ENCODE results near the gene GPR137B. TPM values are rescaled to one million over a fixed set of nuclear protein-coding genes. Genes with fewer than 3 reads are reported as not detected.

The GPR137B gene
- 57.9 TPM for total RNA-seq

DNA sequence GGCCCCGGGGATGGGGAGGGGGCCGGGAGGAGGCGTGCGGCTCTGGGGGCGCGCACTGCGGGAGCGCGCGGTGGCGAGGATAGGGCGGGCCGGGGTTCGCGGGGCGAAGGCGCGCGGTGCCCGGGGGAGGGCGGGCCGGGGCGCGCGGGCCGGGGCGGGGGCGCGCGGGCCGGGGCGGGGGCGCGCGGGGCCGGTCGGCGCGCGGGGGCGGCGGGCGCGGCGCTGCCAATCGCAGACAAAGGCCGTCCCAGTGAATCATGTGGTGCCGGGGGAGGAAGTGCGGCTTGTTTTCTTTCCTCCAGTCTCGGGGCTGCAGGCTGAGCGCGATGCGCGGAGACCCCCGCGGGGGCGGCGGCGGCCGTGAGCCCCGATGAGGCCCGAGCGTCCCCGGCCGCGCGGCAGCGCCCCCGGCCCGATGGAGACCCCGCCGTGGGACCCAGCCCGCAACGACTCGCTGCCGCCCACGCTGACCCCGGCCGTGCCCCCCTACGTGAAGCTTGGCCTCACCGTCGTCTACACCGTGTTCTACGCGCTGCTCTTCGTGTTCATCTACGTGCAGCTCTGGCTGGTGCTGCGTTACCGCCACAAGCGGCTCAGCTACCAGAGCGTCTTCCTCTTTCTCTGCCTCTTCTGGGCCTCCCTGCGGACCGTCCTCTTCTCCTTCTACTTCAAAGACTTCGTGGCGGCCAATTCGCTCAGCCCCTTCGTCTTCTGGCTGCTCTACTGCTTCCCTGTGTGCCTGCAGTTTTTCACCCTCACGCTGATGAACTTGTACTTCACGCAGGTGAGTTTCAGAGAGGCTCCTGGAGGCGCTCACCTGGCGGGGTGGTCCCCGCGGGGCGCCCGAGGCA is at the start of gene GPR137B:
Gene GPR137B (plus strand): TSS at position 287 of the 851 bp plus-strand sequence. CDS start 84 bp downstream, at position 371.

Other genes starting within 250 kb of the GPR137B start
- gene NID1, start 77.4 kb upstream of the GPR137B start, total RNA-seq = 12.2 TPM
- 24.7 TPM for gene ERO1B, start 139.4 kb downstream of the GPR137B start, total RNA-seq